Epithelial cell of proximal tubule (primary cell): Measurements from ENCODE around the gene TMEM221. TPM values are rescaled to one million over a fixed set of nuclear protein-coding genes. Genes with fewer than 3 reads are reported as not detected.

Experiments used
- DNase-seq: peaks from one replicate; pipeline ENCODE4 v3.0.0-alpha.2; 2011; ENCODE audit warnings: low read depth
- H3K4me3 ChIP-seq: 2 replicates; pipeline ENCODE4 v1.5.1; 2011; ENCODE audit warnings: low read depth, mild to moderate bottlenecking, low read length
- total RNA-seq: library from RNA; depleted of rRNA; stranded (reverse); fragments of >200 nt; gene quantifications from 2 replicates; pipeline ENCODE4 v1.2.3, GENCODE V29; 2015
- TF ChIP-seq, protein P1 (sequence below): conservative IDR thresholded peaks from 2 replicates; pipeline ENCODE4 v1.5.1; 2012; ENCODE audit warnings: low read depth, mild to moderate bottlenecking, low read length

TMEM221 gene
- total RNA-seq, 1 donor from 2014 or later, result not detected

DNA sequence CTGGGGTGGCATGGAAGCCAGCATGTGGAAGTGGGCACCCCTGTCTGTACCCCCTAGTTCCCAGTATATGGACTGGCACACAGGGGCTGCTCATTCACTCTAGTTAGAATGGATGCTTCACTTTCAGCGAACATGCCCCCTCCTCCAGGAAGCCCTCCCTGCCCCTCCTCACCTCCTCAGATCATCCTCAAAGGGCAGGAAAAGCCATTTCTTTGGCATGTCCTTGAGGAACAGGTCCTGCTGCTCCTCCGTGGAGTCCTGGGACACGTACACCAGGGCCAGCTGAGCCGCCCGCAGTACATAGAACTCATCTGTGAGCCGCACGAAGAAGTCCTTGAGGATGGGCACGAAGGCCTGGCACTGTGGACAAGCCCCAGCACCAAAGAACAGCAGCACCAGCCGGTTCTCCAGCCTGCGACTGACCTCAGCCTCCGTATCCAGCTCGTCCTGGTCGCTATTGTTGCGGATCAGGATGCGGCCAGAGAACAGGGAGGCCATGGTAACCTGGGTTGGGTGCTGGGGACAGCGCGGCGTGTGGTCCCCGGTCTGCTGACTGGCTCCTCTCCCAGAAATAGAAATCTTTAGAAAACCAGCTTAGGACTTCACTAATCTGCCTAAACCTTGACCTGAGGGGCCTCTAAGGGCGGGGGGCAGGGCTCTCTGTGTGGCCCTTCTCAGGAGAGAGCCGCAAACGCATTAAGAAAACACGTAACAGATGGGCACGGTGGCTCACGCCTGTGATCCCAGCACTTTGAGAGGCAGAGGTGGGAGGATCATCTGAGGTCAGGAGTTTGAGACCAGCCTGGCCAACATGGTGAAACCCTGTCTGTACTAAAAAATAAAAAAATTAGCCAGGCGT, 12.1 kb upstream of the TMEM221 start, which contains the start of gene NXNL1:
Gene NXNL1, minus strand, starts transcription at position 555 of the 859 bp plus-strand sequence. Its CDS starts 57 bp downstream, at position 498.
- no peak for DNase-seq
- no peak within 1 kb of the TSS for H3K4me3 ChIP-seq
- TF ChIP-seq, protein P1, sequence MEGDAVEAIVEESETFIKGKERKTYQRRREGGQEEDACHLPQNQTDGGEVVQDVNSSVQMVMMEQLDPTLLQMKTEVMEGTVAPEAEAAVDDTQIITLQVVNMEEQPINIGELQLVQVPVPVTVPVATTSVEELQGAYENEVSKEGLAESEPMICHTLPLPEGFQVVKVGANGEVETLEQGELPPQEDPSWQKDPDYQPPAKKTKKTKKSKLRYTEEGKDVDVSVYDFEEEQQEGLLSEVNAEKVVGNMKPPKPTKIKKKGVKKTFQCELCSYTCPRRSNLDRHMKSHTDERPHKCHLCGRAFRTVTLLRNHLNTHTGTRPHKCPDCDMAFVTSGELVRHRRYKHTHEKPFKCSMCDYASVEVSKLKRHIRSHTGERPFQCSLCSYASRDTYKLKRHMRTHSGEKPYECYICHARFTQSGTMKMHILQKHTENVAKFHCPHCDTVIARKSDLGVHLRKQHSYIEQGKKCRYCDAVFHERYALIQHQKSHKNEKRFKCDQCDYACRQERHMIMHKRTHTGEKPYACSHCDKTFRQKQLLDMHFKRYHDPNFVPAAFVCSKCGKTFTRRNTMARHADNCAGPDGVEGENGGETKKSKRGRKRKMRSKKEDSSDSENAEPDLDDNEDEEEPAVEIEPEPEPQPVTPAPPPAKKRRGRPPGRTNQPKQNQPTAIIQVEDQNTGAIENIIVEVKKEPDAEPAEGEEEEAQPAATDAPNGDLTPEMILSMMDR, result no peak

DNA sequence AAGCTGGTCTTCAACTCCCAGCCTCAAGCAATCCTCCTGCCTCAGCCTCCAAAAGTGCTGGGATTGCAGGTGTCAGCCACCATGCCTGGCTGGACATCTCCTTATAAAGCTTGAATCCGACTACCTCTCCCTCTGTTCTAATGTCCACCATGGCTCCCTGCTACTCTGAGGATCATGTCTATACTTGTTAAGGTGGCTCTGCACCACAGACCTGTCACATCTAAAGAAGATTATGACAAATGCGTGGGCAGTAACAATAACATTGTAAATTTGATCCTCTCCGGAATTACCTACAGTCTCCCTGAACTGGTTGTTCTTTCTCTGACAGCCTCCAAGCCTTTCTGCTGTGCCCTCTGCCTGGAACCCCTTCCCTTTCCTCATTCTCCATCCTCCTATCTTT, 10.5 kb upstream of the TMEM221 start:
- no peak overlapping the region for H3K4me3 ChIP-seq
- TF ChIP-seq, protein P1, result no peak
- no peak for DNase-seq

DNA sequence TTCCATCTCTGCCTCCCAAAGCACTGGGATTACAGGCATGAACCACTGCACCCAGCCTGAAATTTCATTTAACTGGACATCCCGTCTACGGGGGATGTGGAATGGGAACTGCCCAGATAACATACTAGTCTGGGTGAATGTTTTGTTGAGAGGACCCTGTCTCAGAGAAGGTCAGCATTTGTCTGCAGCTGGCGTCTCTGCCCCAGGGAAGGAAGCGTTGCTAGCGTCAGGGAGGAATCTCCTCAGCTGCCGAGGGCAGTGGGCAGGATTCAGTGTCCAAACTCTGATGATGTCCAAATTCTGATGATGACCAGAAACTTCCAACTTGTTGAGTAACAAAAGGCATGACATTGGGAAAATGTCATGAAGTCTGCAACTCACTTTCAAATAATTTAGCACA, 9.1 kb upstream of the TMEM221 start:
- DNase-seq, result no peak
- TF ChIP-seq, protein P1, result no peak
- no peak overlapping the region for H3K4me3 ChIP-seq

DNA sequence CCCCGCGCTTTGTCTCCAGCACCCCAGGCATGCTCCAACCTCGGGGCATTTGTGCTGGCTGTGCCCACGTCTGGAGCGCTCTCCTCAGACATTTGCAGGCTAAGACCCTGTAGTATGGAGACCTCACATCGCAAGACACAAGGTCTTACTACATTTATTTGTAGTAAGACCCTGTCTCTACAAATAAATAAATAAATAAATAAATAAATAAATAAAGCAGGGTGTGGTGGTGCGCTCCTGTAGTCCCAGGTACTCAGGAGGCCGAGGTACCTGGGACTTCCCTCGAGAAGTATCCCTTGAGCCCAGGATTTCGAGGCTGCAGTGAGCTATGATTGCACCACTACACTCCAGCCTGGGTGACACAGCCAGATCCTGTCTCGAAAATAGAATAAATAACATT, 7.7 kb upstream of the TMEM221 start:
- TF ChIP-seq, protein P1, result no peak
- no peak for DNase-seq
- H3K4me3 ChIP-seq, result no peak overlapping the region

DNA sequence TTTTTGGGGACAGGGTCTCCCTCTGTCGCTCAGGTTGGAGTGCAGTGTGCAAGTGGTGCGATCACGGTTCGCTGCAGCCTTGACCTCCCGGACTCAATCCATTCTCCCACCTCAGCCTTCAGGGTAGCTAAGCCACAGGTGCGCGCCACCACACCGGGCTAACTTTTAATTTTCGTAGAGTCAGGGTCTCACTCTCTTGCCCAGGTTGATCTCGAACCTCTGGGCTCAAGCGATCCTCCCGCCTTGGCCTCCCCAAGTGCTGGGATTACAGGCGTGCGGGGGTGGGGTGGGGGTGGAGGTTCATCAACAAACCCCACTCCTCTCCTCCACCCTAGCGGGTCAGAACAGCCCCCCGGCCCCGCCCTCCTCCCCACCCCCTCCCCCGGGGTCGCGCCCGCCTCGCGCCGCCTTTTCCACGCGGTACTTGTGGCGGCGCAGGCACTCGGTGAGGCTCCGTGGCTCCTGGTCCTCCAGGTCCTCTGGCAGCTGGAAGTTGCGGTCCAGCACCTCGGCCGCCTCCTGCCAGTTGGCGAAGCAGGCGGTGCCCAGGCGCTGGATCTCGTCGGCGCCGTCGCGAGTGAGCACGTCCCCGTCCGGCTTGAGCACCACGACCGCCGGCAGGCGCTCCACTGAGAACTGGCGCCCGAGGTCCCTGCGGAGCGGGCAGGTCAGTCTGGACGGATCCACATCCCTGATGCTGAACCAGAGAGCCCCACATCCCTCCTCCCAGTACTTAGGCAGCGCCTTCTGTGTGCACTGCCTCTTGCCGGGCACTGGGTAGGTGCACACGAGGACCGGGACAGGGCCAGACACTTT, 7.0 kb upstream of the TMEM221 start:
- TF ChIP-seq, protein P1, result no peak
- no peak for DNase-seq
- H3K4me3 ChIP-seq, result no peak overlapping the region

DNA sequence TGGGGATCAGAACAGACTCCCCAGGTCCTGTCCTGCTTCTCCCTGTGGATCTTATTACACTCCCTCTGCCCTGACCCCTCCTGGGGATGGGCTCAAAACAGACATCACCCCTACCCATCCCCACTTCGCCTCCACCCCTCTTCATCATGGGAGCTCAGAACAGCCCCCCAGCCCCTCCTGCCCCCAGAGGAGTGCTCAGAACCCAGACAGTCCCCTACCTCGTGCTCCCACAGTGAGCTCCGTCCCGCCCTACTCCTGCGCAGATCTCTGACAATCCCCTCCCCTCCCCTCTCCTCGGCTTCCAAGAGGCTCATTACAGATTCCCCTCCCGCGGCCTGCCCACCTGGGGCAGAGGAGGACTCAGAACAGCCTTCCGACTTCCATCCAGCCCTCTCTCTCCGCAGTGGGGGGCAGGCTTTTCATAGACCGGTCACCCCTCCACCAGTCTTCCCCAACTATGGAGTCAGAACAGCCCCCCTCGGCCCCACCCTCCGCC, 6.2 kb upstream of the TMEM221 start:
- TF ChIP-seq, protein P1, result no peak
- DNase-seq, result no peak
- no peak overlapping the region for H3K4me3 ChIP-seq
